ENCODE measurements around the gene ATP2A1.
"Not testable (repeated sequence)": the region's sequence is repeated elsewhere in the genome, so short reads cannot be mapped to it uniquely, and the experiment has no call there.

ATP2A1 gene

DNA sequence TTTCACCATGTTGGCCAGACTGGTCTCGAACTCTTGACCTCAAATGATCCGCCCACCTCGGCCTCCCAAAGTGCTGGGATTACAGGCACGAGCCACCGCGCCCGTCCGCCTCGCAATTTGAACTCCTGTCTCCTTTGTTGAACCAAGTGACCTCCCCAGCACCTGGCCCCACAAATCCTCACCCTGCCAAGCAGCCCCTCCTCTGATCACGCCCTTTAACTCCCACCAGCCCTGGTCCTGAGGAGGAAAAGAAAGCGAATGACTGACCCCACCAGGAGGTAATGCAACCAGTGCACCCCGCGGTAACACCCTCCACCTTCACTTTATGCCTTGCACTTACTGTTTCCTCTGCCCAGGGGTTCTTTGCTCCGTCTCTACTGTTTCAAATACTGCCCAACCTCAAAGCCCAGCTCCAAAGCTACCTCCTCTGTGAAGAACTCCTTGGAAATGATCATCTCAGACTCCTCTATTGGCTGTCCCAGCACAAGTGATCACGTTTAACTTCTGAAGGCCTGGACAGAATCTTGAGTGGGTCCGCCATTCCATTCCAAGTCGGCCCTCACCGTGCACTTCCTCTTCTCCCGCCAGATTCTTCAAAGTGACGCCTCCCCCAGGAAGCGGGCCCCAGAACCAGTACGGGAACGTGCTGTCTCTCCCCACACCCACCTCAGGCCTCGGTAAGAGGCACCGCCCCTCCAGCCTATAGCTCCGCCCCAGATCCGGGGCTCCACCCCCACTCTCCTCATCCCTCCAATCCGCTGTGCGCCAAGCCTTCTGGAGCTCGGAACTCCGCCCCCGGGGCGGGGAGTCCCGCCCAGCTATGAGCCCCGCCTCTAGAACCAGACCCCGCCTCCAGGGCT is 57.9 kb downstream of the ATP2A1 start:
- peak; percentile 70 for DNase-seq (ENCODE audit: low read depth)

DNA sequence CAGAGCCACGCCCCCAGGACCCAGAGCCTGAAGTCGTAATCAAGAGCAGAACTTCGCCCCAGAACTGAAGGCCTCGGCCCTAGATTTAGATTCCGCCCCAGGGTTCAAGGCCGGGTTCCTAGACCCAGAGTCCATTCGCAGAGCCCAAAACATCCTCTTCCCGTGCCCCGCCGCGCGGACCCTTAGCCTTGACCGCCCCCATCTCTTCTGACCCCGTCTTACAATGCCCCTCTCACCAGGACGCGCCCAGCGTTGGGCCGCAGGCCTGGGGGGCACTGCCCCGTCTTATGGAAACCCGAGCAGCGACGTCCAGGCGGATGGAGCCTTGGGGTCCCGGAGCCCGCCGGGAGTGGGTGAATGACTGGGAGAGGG is 58.5 kb downstream of the ATP2A1 start:
- no peak for DNase-seq (ENCODE audit: low read depth)

DNA sequence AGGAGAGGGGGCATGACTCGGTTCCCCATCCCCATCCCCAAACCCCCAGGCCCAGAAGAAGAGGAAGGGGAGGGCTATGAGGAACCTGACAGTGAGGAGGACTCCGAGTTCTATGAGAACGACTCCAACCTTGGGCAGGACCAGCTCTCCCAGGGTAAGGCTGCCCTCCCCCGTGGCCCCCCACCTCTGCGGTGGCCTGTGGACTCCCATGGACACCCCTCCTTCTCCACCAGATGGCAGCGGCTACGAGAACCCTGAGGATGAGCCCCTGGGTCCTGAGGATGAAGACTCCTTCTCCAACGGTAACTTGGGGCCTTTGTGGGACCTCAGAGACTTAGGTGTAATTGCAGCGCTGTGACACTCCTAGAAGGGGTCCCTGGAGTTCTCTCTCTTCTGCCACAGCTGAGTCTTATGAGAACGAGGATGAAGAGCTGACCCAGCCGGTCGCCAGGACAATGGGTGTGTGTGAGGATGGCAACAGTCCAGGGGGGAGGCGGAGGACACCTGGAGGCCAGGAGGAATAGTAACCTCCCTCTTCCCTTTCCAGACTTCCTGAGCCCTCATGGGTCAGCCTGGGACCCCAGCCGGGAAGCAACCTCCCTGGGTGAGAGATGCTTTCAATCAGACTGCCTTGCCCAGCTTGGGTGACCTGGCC is 59.1 kb downstream of the ATP2A1 start:
- DNase-seq (ENCODE audit: low read depth) = no peak

DNA sequence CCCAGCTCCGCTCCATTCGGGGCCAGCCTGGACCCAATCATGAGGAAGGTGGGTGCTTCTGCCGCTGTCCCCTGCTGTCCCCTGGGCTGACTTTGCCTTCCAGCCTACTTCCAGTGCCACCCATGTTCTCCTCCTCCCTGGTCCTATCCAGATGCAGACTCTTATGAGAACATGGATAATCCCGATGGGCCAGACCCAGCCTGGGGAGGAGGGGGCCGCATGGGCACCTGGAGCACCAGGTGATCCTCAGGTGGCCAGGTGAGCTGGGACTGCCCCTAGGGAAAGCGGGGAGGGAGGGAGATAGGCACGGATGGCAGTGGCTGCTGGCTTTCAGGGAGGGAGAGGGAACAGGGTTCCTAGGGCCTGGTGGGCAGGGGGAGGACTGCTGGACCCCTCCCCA is 60.4 kb downstream of the ATP2A1 start:
- no peak for DNase-seq (ENCODE audit: low read depth)

DNA sequence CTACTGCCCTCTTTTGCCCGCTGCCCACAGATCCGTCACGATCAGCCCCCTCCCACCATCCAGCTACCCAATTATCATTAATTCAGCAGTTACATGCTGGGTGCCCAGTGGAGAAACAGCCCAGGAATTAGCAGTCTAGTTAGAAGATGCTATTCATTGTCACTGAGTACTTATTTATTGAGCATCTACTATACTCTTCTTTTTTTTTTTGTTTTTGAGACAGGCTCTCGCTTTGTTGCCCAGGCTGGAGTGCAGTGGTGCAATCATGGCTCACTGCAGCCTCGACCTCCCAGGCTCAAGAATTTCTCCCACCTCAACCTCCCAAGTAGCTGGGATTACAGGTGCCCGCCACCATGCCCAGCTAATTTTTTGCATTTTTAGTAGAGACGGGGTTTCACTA is 61.5 kb downstream of the ATP2A1 start:
- DNase-seq (ENCODE audit: low read depth) = not testable (repeated sequence)

DNA sequence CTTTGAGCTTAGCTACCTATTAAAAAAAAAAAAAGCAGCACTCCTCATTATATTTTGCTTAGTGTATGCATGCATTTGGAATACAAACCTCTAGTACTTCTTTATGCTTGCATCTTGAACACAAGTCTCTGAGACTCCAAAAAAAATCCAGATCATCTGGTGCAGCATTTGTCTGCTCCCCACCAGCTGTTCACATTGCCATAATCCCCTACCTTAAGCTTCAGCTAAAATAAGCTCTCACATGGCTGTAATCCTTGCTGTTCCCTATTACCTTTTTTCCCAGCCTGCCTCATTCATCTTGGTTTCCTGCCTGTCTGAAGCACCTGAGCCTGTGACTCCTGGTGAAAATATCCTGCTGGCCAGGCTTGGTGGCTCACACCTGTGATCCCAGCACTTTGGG is 65.0 kb downstream of the ATP2A1 start:
- no peak for DNase-seq (ENCODE audit: low read depth)

DNA sequence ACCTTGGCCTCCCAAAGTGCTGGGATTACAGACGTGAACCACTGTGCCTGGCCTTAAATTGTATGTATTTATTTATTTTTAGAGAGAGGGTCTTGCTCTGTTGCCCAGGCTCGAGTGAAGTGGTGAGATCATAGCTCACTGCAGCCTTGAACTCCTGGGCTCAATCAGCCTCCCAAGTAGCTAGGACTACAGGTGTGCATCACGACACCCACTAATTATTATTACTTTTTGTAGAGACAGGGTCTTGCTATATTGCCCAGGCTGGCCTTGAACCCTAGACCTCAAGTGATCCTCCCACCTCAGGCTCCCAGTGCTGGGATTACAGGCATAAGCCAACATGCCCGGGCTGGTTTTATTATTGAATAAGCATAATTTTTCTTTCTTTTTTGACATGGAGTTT is 68.4 kb downstream of the ATP2A1 start:
- DNase-seq (ENCODE audit: low read depth) = no peak

DNA sequence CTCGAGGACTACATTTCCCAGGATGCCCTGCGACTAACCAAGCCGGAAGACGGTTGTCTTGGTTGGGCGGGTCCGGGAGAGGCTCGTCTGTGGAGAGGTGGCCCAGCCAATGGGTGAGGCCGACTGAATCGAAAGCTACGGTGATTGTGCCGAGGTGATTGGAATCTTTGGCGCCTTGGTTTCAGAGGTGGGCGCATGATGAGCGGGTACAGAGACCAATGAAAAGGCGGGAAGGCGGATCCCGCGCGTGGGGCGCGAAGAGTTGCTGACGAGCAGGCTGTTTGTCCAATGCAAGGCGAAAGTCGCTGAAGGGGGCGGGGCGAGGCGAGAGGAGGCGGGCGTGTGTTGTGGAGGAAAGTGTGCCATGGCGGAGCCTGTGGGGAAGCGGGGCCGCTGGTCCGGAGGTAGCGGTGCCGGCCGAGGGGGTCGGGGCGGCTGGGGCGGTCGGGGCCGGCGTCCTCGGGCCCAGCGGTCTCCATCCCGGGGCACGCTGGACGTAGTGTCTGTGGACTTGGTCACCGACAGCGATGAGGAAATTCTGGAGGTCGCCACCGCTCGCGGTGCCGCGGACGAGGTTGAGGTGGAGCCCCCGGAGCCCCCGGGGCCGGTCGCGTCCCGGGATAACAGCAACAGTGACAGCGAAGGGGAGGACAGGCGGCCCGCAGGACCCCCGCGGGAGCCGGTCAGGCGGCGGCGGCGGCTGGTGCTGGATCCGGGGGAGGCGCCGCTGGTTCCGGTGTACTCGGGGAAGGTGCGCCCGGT is 72.5 kb downstream of the ATP2A1 start, which contains the start of gene NFATC2IP:
NFATC2IP (plus strand) TSS at position 290 of the 762 bp plus-strand sequence; CDS start at position 365, 75 bp downstream.
- peak; percentile 100 for DNase-seq (ENCODE audit: low read depth)

DNA sequence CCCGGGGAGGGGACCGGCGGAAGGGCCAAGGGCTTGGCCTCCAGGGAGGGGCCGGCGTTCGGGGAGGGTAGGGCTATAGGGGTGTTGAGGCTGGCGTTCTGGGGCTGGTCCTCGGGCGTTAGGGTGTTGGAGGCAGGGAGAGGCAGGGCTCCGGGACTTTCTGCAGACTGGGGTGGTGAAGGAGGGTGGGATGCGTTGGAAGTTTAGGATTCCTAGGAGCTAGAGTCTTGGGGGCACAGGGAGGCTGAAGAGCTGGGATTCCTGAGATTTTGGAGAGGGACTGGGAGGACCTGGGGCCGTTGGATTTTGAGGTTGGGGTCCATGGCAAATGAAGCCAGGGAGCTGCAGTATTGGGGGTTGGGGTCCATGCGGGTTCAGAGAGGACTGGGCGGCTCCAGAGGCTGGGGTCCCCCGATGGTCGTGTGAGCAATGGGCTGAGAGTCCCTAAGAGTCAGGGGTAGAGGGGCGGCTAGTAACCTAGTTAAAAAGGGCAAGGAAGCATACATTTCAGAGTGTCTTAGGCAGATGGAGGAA is 73.2 kb downstream of the ATP2A1 start:
- no peak for DNase-seq (ENCODE audit: low read depth)

Data from activated T-cell treated with anti-CD3 and anti-CD28 coated beads for 1 hour (primary cell).